Right lobe of liver (tissue), 6 donors: ENCODE results near the gene SRSF8. TPM values are rescaled to one million over a fixed set of nuclear protein-coding genes. Genes with fewer than 3 reads are reported as not detected.

Source experiments
- ATAC-seq, 4 donors: fragments of 200-7000 bp; cut with Tn5 transposase; one replicate each; pipeline ENCODE4 v1.9.1; 2020; ENCODE audit warnings: mild to moderate bottlenecking in 4 of 4, moderate library complexity in 4 of 4
- DNase-seq, 3 donors: peaks; one replicate each; pipeline ENCODE4 v3.0.0-alpha.2; 2020
- H3K27ac ChIP-seq, 3 donors: fragments of 200-600 bp; one replicate each; pipeline ENCODE4 v1.8.0; 2022
- H3K27me3 ChIP-seq, 2 donors: fragments of 200-600 bp; one replicate each; pipeline ENCODE4 v1.8.0; 2022
- H3K36me3 ChIP-seq, 4 donors: fragments of 200-600 bp; sonication (generic) in 1 of 4; one replicate each; pipeline versions ENCODE4 v1.5.1 to v1.8.0; 2017 to 2022; ENCODE audit warnings: control low read depth in 1 of 4
- H3K4me1 ChIP-seq, 4 donors: fragments of 200-600 bp; sonication (generic) in 1 of 4; one replicate each; pipeline versions ENCODE4 v1.5.1 to v1.8.0; 2017 to 2022; ENCODE audit warnings: control low read depth in 1 of 4
- H3K4me3 ChIP-seq, 3 donors: fragments of 200-600 bp; one replicate each; pipeline ENCODE4 v1.8.0; 2022
- H3K9me3 ChIP-seq, 4 donors: fragments of 200-600 bp; sonication (generic) in 1 of 4; one replicate each; pipeline versions ENCODE4 v1.5.1 to v1.8.0; 2017 to 2022; ENCODE audit warnings: control low read depth in 1 of 4
- POLR2A ChIP-seq: fragments of 450-650 bp; IDR thresholded peaks from one replicate; pipeline ENCODE4 v1.6.1; 2017; ENCODE audit warnings: antibody characterized with exemption, mild to moderate bottlenecking
- WGBS: methylation state at CpG from one replicate; pipeline ENCODE4 v1.1.6; 2018; ENCODE audit warnings: low coverage, low lambda C conversion rate; ENCODE audit not compliant: insufficient coverage; ENCODE audit errors: missing lambda C conversion rate; 5-methylcytosine and 5-hydroxymethylcytosine counted together
- intact Hi-C, 2 donors: fragments of 100-400 bp; cut with DNase I; formaldehyde crosslinking; loops; one replicate each; pipeline versions ENCODE4 v1.11.2 to v1.14.1; 2022
- total RNA-seq, 6 experiments: library from RNA; depleted of rRNA in 2 of 6; stranded (reverse); fragments of >200 nt in 2 of 6; fragmentation: NEBNext Ultra II Directional in 3 of 6; extraction: Animal tissue kit (Norgen Biotek cat#: 25700) in 3 of 6; gene quantifications; one replicate each; pipeline versions ENCODE4 v1.1.0 to v1.2.4, GENCODE V29; 2016 to 2023
- TF ChIP-seq, protein P1 (sequence below), 4 donors: fragments of 200-600 bp in 3 of 4; fragments of 450-650 bp in 1 of 4; IDR thresholded peaks; one replicate each; pipeline versions ENCODE4 v1.5.1 to v1.8.0; 2016 to 2022; ENCODE audit warnings: antibody characterized with exemption in 4 of 4, mild to moderate bottlenecking in 2 of 4
- donor health status: DM: no; HTN: yes; CAD: no.
- donor health status: DM: no; HTN: no; CAD: no.
- donor health status: DM: no; HTN: no; CAD: no.
- donor health status: DM: no; HTN: yes; CAD: no.
- donor health status: DM: no; HTN: yes; CAD: no.

Gene SRSF8
- total RNA-seq, 6 experiments from 2014 or later: 12.5 to 25.1 (median 19.9) TPM

DNA sequence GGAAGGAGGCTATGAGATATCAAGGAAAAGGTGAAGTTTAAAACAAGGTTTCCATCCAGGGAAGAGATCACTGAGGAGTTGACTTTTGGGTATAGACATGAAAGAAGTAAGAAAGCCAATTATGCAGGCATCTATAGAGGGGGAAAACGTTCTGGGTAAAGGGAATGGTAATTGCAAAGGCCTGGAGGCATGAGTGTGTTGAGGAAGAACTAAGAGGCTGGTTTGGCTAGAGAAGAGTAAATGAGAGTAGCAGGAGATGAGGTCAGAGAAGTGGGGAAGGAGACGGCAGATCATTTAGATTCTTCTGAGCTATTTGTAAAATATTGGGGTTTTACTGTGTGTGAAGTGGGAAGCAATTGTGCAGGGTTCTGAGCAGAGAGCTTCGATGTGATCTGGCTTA, 30.5 kb downstream of the SRSF8 start:
- Histone ChIP-seq H3K36me3 (no peaks in the 10 kb centered on the region), H3K9me3 (no peaks in the 10 kb centered on the region), H3K4me1 (no peaks in the 10 kb centered on the region), H3K27ac (no peak overlapping the region), H3K4me3 (no peak overlapping the region), H3K27me3 (no peaks in the 10 kb centered on the region)
- no peak for ATAC-seq
- DNase-seq: no peak
- intact Hi-C loops: no loop called here
- no peak for TF ChIP-seq POLR2A
- TF ChIP-seq, protein P1, sequence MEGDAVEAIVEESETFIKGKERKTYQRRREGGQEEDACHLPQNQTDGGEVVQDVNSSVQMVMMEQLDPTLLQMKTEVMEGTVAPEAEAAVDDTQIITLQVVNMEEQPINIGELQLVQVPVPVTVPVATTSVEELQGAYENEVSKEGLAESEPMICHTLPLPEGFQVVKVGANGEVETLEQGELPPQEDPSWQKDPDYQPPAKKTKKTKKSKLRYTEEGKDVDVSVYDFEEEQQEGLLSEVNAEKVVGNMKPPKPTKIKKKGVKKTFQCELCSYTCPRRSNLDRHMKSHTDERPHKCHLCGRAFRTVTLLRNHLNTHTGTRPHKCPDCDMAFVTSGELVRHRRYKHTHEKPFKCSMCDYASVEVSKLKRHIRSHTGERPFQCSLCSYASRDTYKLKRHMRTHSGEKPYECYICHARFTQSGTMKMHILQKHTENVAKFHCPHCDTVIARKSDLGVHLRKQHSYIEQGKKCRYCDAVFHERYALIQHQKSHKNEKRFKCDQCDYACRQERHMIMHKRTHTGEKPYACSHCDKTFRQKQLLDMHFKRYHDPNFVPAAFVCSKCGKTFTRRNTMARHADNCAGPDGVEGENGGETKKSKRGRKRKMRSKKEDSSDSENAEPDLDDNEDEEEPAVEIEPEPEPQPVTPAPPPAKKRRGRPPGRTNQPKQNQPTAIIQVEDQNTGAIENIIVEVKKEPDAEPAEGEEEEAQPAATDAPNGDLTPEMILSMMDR (IDR thresholded peaks at IDR 0.05): no peak
- WGBS: 71% methylated on average over 3 of the region's 3 CpGs

DNA sequence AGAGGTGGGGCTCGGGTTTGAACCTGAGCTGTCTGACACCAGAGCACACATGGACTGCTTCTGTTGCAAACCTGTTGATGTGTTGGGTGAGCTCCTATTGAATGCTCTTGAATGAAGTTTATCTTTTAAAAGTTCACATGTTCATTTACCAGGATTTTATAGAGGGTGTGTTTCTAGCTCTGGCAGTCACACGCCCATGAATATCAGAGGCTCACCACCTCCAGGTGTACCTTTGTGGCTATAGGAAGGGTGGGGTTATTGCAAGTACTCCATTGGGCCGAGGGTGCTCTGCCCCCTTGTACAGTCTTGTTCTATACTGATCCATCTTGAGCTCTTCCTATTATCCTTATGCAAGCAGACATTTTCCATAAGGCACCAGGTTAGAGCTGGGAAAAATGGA, 32.1 kb downstream of the SRSF8 start:
- Histone ChIP-seq H3K9me3 (no peaks in the 10 kb centered on the region), H3K27me3 (no peaks in the 10 kb centered on the region), H3K4me3 (no peak overlapping the region), H3K27ac (no peak overlapping the region), H3K4me1 (no peaks in the 10 kb centered on the region), H3K36me3 (no peaks in the 10 kb centered on the region)
- no peak for ATAC-seq
- no peak for TF ChIP-seq POLR2A
- TF ChIP-seq, protein P1 (IDR thresholded peaks at IDR 0.05): no peak
- no peak for DNase-seq
- WGBS: 79% methylated on average over 3 of the region's 3 CpGs
- intact Hi-C loops: no loop called here

DNA sequence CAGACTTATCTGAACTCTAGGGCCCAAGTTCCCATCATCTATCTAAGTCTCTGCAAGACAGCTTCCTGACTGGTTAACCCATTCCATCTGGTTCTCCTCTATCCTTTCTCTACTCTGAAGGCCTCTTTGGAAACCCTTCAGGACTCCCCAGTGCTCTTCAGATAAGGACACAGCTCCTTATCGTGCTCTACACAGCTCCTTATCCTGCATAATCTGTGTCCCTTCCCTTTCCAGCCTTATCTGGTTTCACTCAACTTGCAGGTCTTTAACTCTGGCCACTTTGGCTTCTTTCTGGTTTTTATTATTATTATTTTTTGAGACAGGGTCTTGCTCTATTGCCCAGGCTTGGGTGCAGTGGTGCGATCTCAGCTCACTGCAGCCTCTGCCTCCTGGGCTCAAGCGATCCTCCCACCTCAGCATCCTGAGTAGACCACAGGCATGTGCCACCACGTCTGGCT, 33.5 kb downstream of the SRSF8 start:
- Histone ChIP-seq H3K27ac (no peak overlapping the region), H3K4me3 (no peak overlapping the region), H3K9me3 (no peaks in the 10 kb centered on the region), H3K4me1 (no peaks in the 10 kb centered on the region), H3K36me3 (no peaks in the 10 kb centered on the region), H3K27me3 (no peaks in the 10 kb centered on the region)
- no peak for TF ChIP-seq POLR2A
- TF ChIP-seq, protein P1 (IDR thresholded peaks at IDR 0.05): no peak
- intact Hi-C loops: no loop called here
- no peak for DNase-seq
- WGBS: 91% methylated on average over 4 of the region's 4 CpGs
- no peak for ATAC-seq

DNA sequence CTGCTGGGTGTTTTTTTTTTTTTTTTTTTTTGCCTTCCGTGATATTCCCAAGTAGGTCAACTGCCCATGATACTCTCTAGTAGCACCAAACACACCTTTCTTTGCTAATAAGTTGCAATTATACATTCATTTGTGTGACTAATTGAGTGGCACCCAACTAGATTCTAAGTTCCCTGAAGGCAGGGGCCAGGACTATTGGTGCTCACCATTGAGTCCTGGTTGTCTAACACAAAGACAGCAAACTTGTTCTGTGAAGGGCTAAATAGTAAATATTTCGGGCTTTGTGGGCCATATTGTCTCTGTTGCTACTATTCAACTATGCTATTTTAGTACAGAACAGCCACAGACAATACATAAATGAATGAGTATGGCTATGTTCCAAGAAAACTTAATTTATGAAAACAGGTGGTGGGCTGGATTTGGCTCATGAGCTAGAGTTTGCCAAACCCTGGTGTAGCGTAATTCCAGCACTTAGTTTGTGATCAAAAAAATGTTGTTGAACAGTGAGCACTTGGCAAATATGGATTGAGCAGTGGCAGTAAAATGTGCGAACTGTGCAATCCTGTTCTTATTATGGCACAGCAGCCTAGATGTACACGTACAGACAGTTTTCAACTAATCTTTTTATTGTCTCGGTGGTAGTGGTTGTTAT, 34.3 kb downstream of the SRSF8 start:
- no peaks in the 10 kb centered on the region for H3K36me3 ChIP-seq
- no peak for TF ChIP-seq POLR2A
- TF ChIP-seq, protein P1 (IDR thresholded peaks at IDR 0.05): no peak
- H3K4me1 ChIP-seq: no peaks in the 10 kb centered on the region
- no peaks in the 10 kb centered on the region for H3K9me3 ChIP-seq
- no peak for ATAC-seq
- no peaks in the 10 kb centered on the region for H3K27me3 ChIP-seq
- H3K4me3 ChIP-seq: no peak overlapping the region
- no peak for DNase-seq
- H3K27ac ChIP-seq: no peak overlapping the region
- 84% methylated on average over 6 of the region's 6 CpGs for WGBS
- intact Hi-C loops: no loop called here
